H9 (cell line): Measurements from ENCODE around the gene IGF1R. TPM values are rescaled to one million over a fixed set of nuclear protein-coding genes. Genes with fewer than 3 reads are reported as not detected.

Source experiments
- DNase-seq: peaks from one replicate; pipeline ENCODE4 v3.0.0-alpha.2; 2017
- H2AFZ ChIP-seq: one replicate; pipeline ENCODE4 v1.6.1; 2013; ENCODE audit warnings: mild to moderate bottlenecking, low read length, control low read depth, moderate library complexity
- H2AK5ac ChIP-seq: 2 replicates; pipeline ENCODE4 v1.6.1; 2013; ENCODE audit warnings: low read length, control low read depth, mixed read lengths; ENCODE audit not compliant: insufficient read length
- H2BK120ac ChIP-seq: one replicate; pipeline ENCODE4 v1.6.1; 2013; ENCODE audit warnings: low read depth, mild to moderate bottlenecking, low read length, control low read depth, inconsistent platforms; ENCODE audit not compliant: poor library complexity, severe bottlenecking
- H2BK12ac ChIP-seq: 2 replicates; pipeline ENCODE4 v1.6.1; 2013; ENCODE audit warnings: low read length, control low read depth, mixed read lengths, low read depth; ENCODE audit not compliant: insufficient read length
- H2BK15ac ChIP-seq: 2 replicates; pipeline ENCODE4 v1.6.1; 2013; ENCODE audit warnings: low read depth, low read length, control low read depth
- H2BK20ac ChIP-seq: one replicate; pipeline ENCODE4 v1.6.1; 2013; ENCODE audit warnings: low read depth, mild to moderate bottlenecking, low read length, control low read depth, inconsistent platforms; ENCODE audit not compliant: poor library complexity, severe bottlenecking
- H2BK5ac ChIP-seq: 2 replicates; pipeline ENCODE4 v1.6.1; 2013; ENCODE audit warnings: low read length, control low read depth, mixed read lengths; ENCODE audit not compliant: insufficient read length
- H3K14ac ChIP-seq: 2 replicates; pipeline ENCODE4 v1.6.1; 2013; ENCODE audit warnings: low read length, control low read depth; ENCODE audit not compliant: insufficient read depth
- H3K18ac ChIP-seq: 2 replicates; pipeline ENCODE4 v1.6.1; 2013; ENCODE audit warnings: low read depth, mild to moderate bottlenecking, mixed read lengths, low read length, control low read depth; ENCODE audit not compliant: insufficient read length
- H3K23ac ChIP-seq: 2 replicates; pipeline ENCODE4 v1.6.1; 2013; ENCODE audit warnings: low read length, control low read depth, mixed read lengths, low read depth; ENCODE audit not compliant: insufficient read length
- H3K23me2 ChIP-seq: 2 replicates; pipeline ENCODE4 v1.6.1; 2013; ENCODE audit warnings: low read depth, mild to moderate bottlenecking, mixed read lengths, low read length, control low read depth; ENCODE audit not compliant: insufficient read length, poor library complexity, severe bottlenecking
- H3K27ac ChIP-seq: 2 replicates; pipeline ENCODE4 v1.5.1; 2013; ENCODE audit warnings: low read length, control low read depth, mixed read lengths, low read depth; ENCODE audit not compliant: insufficient read length
- H3K27me3 ChIP-seq: 2 replicates; pipeline ENCODE4 v1.6.1; 2013; ENCODE audit warnings: low read length, control low read depth, inconsistent platforms; ENCODE audit not compliant: insufficient read depth
- H3K4ac ChIP-seq: 2 replicates; pipeline ENCODE4 v1.6.1; 2013; ENCODE audit warnings: low read depth, mild to moderate bottlenecking, control low read depth, inconsistent platforms, low read length, moderate library complexity
- H3K4me1 ChIP-seq: 2 replicates; pipeline ENCODE4 v1.6.1; 2013; ENCODE audit warnings: low read length, control low read depth, inconsistent platforms; ENCODE audit not compliant: insufficient read depth
- H3K4me2 ChIP-seq: 2 replicates; pipeline ENCODE4 v1.6.1; 2013; ENCODE audit warnings: low read length, control low read depth, mixed read lengths; ENCODE audit not compliant: insufficient read length, insufficient read depth
- H3K56ac ChIP-seq: 2 replicates; pipeline ENCODE4 v1.6.1; 2013; ENCODE audit warnings: low read depth, mild to moderate bottlenecking, mixed read lengths, low read length, control low read depth; ENCODE audit not compliant: insufficient read length
- H3K79me1 ChIP-seq: 2 replicates; pipeline ENCODE4 v1.6.1; 2013; ENCODE audit warnings: low read depth, mild to moderate bottlenecking, moderate library complexity, low read length, control low read depth, inconsistent platforms; ENCODE audit not compliant: insufficient read depth, poor library complexity, severe bottlenecking
- H3K79me2 ChIP-seq: 2 replicates; pipeline ENCODE4 v1.6.1; 2013; ENCODE audit warnings: low read length, control low read depth, inconsistent platforms; ENCODE audit not compliant: insufficient read depth
- H3K9ac ChIP-seq: 2 replicates; pipeline ENCODE4 v1.6.1; 2013; ENCODE audit warnings: low read length, control low read depth, mixed read lengths; ENCODE audit not compliant: insufficient read length; ENCODE audit errors: extremely low read depth
- H3K9me3 ChIP-seq: one replicate; pipeline ENCODE4 v1.6.1; 2013; ENCODE audit warnings: low read depth, low read length, inconsistent platforms; ENCODE audit not compliant: control insufficient read depth
- H3T11ph ChIP-seq: one replicate; pipeline ENCODE4 v1.6.1; 2013; ENCODE audit warnings: mild to moderate bottlenecking, low read length, control low read depth, inconsistent platforms
- H4K20me1 ChIP-seq: one replicate; pipeline ENCODE4 v1.6.1; 2013; ENCODE audit not compliant: control insufficient read depth, insufficient read length, insufficient read depth
- H4K5ac ChIP-seq: 2 replicates; pipeline ENCODE4 v1.6.1; 2013; ENCODE audit warnings: low read depth, mild to moderate bottlenecking, mixed read lengths, low read length, control low read depth; ENCODE audit not compliant: insufficient read length
- H4K8ac ChIP-seq: replicated peaks from 2 replicates; pipeline ENCODE4 v1.6.1; 2013; ENCODE audit warnings: low read length, control low read depth, mixed read lengths, low read depth; ENCODE audit not compliant: insufficient read length
- H4K91ac ChIP-seq: 2 replicates; pipeline ENCODE4 v1.6.1; 2013; ENCODE audit warnings: low read depth, mild to moderate bottlenecking, moderate library complexity, mixed read lengths, low read length, control low read depth; ENCODE audit not compliant: insufficient read length
- H3K27ac Mint-ChIP-seq, 3 experiments: 2 replicates in 2 of 3; 3 replicates in 1 of 3; pipeline ENCODE4 v1.8.0; 2020 to 2021; ENCODE audit warnings: mixed read lengths in 3 of 3, mild to moderate bottlenecking in 1 of 3, moderate library complexity in 1 of 3
- H3K27me3 Mint-ChIP-seq: 2 replicates; pipeline ENCODE4 v1.8.0; 2021; ENCODE audit warnings: low read depth, mild to moderate bottlenecking, moderate library complexity, mixed read lengths
- H3K36me3 Mint-ChIP-seq, 3 experiments: 2 replicates in 2 of 3; 3 replicates in 1 of 3; pipeline ENCODE4 v1.8.0; 2020 to 2021; ENCODE audit warnings: low read depth in 3 of 3, mixed read lengths in 3 of 3; ENCODE audit not compliant: insufficient read depth in 1 of 3
- H3K4me1 Mint-ChIP-seq, 2 experiments: 2 replicates each; pipeline ENCODE4 v1.8.0; 2020; ENCODE audit warnings: mixed read lengths in 2 of 2
- H3K4me3 Mint-ChIP-seq, 2 experiments: 2 replicates in 1 of 2; 3 replicates in 1 of 2; pipeline ENCODE4 v1.8.0; 2020 to 2021; ENCODE audit warnings: mild to moderate bottlenecking in 2 of 2, mixed read lengths in 2 of 2, moderate library complexity in 1 of 2
- H3K9me3 Mint-ChIP-seq, 2 experiments: 2 replicates in 1 of 2; 3 replicates in 1 of 2; pipeline ENCODE4 v1.8.0; 2020; ENCODE audit warnings: mild to moderate bottlenecking in 2 of 2, mixed read lengths in 2 of 2, moderate library complexity in 1 of 2
- WGBS: extraction: QIAGEN DNeasy Blood & Tissue Kit; methylation state at CpG from one replicate; pipeline ENCODE4 v1.1.7; 2013; ENCODE audit warnings: missing lambda C conversion rate, low lambda C conversion rate, mixed read lengths; ENCODE audit not compliant: insufficient read length; ENCODE audit errors: extremely low coverage; 5-methylcytosine and 5-hydroxymethylcytosine counted together
- total RNA-seq: library from RNA; stranded (reverse); gene quantifications from 2 replicates; pipeline ENCODE4 v1.2.1, GENCODE V29; 2021
- TF ChIP-seq, protein P1 (sequence below): fragments of 200-600 bp; sonication (generic); conservative IDR thresholded peaks from 3 replicates; pipeline ENCODE4 v1.8.0; 2021; ENCODE audit warnings: antibody characterized with exemption, mild to moderate bottlenecking

Gene IGF1R
- total RNA-seq, 1 experiment from 2014 or later: 70.0 TPM

DNA sequence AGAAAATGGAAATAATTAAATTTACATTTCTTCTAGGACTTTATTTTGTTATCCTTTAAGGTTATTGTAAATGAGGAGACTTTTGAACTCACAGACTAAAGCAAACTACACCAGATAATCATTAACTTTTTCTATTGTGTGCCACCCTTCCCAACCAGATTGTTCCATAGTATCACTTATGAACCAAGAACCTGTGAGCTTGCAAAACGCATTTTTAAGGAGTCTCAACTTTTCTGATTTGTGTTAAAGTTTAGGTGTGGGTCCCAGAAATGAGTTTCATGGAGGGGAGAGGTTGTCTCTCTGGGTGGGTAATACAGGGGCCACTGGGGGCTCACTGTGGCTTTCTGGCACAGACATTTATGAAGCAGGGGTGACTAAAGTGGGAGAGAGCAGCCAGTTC, 75.7 kb downstream of the IGF1R start:
- no peak overlapping the region for H2BK20ac ChIP-seq
- H3K4me2 ChIP-seq: no peak overlapping the region
- H2BK5ac ChIP-seq: no peak overlapping the region
- H2BK12ac ChIP-seq: no peak overlapping the region
- H2AK5ac ChIP-seq: no peak overlapping the region
- H3K27me3 ChIP-seq: no peaks in the 10 kb centered on the region
- peaks cover 19% of the 10 kb centered on the region for H3K79me1 ChIP-seq
- H2AFZ ChIP-seq: no peak overlapping the region
- Mint-ChIP-seq H3K4me3 (no peak overlapping the region), H3K27me3 (no peaks in the 10 kb centered on the region), H3K9me3 (no peaks in the 10 kb centered on the region), H3K27ac (peak overlapping the region in 1 of 3 experiments; percentile 32; a peak in 1 of 7 replicates), H3K4me1 (peaks cover 70 to 80% of the 10 kb centered on the region in 2 experiments), H3K36me3 (peaks cover 5 to 10% (median 7%) of the 10 kb centered on the region in 3 experiments; a peak in 4 of 7 replicates)
- WGBS: no CpG with 5 or more reads among the region's 1 CpG
- no peak overlapping the region for H4K8ac ChIP-seq
- peaks cover 75% of the 10 kb centered on the region; the same call in 1 of the 2 replicates for H3K79me2 ChIP-seq
- peaks cover 32% of the 10 kb centered on the region for H3K4me1 ChIP-seq
- no peak overlapping the region for H3K4ac ChIP-seq
- no peak overlapping the region for H3K23ac ChIP-seq
- no peak overlapping the region for H3K27ac ChIP-seq
- no peak overlapping the region for H3K9ac ChIP-seq
- H4K91ac ChIP-seq: no peak overlapping the region
- no peak overlapping the region for H3K56ac ChIP-seq
- no peak overlapping the region for H3K14ac ChIP-seq
- no peak overlapping the region for H3K18ac ChIP-seq
- H4K5ac ChIP-seq: no peak overlapping the region
- no peak overlapping the region for H2BK15ac ChIP-seq
- H4K20me1 ChIP-seq: no peaks in the 10 kb centered on the region
- H3K9me3 ChIP-seq: no peaks in the 10 kb centered on the region
- DNase-seq: no peak
- TF ChIP-seq, protein P1, sequence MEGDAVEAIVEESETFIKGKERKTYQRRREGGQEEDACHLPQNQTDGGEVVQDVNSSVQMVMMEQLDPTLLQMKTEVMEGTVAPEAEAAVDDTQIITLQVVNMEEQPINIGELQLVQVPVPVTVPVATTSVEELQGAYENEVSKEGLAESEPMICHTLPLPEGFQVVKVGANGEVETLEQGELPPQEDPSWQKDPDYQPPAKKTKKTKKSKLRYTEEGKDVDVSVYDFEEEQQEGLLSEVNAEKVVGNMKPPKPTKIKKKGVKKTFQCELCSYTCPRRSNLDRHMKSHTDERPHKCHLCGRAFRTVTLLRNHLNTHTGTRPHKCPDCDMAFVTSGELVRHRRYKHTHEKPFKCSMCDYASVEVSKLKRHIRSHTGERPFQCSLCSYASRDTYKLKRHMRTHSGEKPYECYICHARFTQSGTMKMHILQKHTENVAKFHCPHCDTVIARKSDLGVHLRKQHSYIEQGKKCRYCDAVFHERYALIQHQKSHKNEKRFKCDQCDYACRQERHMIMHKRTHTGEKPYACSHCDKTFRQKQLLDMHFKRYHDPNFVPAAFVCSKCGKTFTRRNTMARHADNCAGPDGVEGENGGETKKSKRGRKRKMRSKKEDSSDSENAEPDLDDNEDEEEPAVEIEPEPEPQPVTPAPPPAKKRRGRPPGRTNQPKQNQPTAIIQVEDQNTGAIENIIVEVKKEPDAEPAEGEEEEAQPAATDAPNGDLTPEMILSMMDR: no peak
- H3T11ph ChIP-seq: no peak overlapping the region
- H2BK120ac ChIP-seq: no peak overlapping the region
- H3K23me2 ChIP-seq: no peaks in the 10 kb centered on the region
